Renal pelvis (tissue), 4 donors: ENCODE measurements around the gene GAB2. TPM values are rescaled to one million over a fixed set of nuclear protein-coding genes. Genes with fewer than 3 reads are reported as not detected.
"Not testable (repeated sequence)": the region's sequence is repeated elsewhere in the genome, so short reads cannot be mapped to it uniquely, and the experiment has no call there.

Experiments
- DNase-seq: peaks from one replicate; pipeline ENCODE4 v3.0.0-alpha.2; 2013
- polyA plus RNA-seq, 3 donors: library from polyadenylated mRNA; unstranded; fragments of 120-200 nt; gene quantifications; one replicate each; pipeline ENCODE4 v1.2.1, GENCODE V29; 2013; ENCODE audit not compliant: insufficient read length in 3 of 3

The GAB2 gene
- polyA plus RNA-seq, 3 donors = 17.1 to 19.8 (median 17.8) TPM

DNA sequence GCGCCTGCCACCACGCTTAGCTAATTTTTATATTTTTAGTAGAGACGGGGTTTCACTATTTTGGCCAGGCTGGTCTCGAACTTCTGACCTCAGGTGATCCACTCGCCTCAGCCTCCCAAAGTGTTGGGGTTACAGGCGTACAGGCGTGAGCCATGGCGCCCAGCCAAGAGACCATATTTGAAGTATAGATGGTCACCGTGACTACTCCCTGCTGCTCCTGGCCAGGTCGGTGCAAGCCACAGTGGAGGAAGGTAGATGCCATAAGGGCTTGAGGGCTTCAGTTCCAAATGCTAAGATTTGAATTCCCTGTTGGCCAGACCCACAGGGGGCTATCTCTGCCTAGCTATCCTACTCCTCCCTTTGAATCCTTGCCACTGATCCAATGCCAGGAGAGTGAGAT, 194.9 kb downstream of the GAB2 start:
- DNase-seq = not testable (repeated sequence)

DNA sequence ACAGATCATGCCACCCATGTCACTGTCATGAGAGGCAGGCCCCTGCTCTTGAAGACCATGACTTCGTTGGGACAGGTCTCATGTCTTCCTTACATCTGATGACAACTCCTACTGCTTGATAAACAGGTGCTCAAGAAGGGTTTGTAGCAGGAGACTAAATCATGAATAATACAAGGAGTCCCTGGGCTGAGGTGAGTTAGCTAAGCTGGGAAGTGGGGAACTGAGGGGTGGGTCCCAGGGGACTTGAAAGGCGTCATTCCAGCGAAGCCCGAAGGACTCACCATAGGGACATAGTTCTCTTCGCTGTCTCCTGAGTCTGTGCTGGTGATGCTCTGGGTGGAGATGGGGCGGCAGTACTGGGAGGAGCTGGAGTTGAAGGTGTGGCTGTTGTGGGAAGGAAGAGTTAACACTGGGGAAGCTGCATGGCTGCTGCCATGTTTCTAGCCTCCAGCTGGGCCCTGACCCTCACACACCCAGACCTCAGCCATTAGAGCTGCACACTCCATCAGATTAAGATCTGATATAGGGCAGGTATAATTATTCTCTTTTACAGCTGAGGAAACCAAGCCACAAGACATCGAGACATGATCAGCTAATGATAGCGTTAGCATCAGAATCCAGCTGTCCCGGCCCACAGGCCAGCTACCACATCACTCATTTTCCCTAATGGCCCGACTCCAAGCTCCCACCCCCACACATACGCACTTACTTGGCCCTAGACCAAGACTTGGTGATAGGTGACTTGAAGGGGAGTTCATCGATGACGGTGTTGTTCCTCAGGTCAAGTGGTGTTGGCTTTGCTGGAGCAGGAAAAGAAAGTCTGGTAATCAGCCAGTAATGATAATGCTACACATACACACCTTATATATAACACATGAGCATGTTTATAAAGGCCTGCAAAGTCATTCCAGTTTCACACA, 196.0 kb downstream of the GAB2 start:
- DNase-seq = no peak

DNA sequence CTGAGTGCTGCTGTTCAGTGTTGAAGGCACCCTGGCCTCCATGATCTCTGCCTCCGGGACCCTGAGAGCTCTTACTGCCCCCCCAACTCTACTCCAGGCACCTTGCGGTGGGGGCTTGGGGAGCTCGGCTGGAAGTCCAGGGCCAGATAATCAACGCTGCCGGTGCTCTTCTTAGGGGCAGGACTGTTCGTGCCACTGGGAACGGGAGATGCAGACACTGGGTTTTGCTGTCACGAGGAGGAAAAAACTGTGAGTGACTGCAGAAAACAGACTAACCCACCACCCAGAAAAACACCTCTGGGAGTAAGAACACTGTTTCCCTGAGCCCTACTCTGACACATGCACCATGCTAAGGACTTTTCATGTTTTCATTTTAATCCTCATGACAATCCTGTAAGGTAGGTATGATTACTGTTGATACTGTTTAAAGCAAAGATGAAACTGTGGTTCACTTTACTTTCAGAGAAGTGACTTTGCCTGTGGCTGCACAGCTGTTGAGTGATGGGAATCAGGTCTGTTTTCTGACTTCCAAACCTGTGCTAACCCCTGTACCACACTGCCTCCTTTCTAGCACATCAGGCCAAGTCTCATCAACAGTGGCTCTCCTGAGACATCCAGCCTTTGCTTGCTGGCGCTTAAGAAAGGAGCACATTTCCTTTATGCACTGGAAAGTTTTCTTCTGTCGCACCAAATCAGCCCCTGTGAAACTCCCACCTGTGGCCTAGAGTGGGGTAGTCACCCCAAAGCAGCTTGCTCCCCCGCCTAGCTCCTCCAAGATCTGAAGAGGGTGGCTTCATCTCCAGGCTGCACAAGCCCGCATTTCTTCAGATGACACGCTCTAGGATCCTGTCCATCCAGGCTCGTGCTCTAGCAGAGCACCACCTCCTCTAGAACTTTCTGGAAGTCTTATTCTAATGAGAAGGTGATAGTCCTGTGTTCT, 197.1 kb downstream of the GAB2 start:
- no peak for DNase-seq

DNA sequence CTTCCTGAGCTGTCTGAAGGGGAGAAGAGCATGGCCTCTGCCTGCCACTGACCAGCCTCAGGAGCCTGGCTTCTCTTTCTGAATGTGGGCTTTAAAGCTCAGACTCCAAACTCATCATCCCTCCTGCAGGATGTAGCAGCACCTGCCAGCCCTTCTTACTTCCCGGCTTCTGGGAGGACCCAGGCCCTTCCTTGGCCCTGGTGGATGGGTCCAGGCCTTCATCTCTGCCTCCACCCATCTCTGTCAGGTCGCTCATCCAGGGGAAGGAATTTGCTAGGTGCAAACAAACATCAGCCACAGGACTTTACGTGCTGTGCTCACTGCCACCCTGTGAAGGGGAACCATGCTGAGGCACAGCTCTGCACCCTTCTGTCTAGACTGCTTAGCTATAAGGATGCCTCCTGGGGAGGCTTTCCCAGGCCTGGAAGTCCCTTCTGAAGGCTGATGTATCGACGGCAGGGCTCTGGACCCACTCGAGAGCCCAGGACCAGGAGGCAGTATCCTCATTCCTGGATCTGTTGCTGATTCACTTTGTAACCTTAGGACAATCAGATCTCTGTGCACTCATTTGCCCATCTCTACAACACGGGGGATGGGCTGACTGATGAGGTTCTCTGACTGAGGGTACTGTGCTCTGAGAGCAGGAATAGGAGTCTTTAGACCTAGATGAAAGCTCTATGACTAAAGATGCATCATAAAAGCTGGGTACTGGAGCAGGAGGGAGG, 198.0 kb downstream of the GAB2 start:
- no peak for DNase-seq

GRCh38 chr11:78218707-78219492, 198.7 kb downstream of the GAB2 start:
- DNase-seq = no peak

DNA sequence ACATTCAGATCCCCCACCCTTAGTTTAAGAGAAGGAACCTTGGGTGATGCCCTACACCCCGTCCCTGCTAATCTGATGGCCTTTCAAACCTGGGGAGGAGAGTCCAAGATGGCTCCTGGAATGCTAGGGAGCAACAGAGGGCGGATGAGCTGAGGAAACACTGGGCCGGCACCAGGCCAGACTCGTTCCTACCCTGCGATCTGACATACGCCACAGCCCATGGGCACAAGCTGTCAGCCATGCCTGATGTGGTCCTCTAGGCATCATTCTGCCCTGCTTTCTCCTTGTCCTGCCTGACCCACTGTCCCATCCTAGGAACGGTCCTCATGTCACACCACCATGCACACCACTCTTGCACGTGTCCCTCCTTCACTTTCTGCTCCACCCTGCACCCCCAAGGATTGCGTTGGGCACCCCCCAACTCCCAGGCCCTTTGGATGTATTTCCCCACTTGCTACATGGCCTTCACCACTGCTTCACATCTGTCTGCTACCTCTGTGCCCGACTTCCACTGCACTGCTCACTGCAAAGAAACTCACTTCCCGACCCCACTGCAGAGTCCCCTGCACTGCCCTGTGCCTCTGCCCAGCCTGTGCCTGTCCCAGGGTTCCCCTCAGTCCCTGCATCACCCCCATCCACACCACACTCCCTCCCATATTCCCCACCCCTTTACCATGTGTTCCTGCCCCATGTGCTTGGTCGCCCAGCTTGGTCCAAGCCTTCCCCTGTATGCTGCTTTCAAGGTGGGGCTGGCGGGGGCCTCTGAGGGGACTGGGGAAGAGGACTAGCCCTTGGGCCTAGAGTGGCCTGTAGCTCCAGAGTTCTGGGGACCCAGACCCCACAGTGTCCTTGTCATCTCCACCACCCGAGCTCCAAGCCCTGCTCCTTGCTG, 199.7 kb downstream of the GAB2 start:
- no peak for DNase-seq

DNA sequence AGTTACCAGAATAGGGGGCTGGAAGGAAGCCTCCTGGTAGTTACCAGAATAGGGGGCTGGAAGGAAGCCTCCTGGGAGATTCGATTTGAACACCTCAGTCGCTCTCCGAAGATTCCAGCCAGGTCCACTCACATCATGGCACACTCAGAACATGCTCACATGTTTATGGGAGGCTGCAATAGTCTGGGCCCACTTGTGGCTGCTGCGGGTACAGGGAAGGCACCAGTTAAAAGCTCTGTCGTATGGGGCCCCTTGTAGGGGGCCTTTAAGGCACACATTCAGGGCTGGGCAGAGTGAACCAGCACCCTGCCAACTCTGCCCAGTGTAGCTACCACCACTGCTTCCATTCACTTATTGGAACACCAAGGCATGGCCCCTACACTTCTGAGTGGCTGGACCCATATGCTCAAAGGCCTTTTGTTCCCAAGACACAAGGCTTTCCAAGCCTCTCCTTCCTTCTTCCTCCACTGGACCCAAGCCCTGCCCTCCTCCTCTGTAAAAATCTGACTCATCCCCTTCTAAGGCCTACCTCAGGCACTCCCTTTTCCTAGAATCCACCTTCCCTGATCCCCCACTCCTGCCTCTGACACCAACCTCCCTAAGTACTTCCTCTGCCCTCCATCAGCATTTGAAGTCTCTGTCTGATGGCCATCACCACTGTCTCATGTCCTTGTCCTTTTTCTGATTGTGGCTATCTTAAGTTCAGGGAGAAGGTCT, 200.9 kb downstream of the GAB2 start:
- DNase-seq = no peak

DNA sequence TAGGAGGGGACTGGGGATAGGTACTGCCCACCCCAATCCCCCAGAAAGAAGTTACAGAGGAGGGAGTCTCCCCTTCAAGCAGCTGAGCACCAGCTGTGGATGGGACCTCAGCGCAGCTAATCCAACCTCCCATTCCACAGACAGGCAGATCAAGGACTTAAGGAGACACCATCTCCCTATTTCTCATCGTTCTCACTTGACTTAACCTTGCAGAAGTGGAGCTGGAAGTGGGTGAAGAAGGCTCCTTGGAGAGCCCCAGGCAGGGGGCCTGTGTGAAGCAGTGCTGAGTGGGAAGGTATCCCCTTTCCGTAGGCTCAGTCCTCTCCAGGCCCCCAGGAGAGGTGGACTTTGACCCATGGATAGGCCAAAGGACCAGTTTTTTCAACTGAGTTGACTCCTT, 201.6 kb downstream of the GAB2 start:
- no peak for DNase-seq

DNA sequence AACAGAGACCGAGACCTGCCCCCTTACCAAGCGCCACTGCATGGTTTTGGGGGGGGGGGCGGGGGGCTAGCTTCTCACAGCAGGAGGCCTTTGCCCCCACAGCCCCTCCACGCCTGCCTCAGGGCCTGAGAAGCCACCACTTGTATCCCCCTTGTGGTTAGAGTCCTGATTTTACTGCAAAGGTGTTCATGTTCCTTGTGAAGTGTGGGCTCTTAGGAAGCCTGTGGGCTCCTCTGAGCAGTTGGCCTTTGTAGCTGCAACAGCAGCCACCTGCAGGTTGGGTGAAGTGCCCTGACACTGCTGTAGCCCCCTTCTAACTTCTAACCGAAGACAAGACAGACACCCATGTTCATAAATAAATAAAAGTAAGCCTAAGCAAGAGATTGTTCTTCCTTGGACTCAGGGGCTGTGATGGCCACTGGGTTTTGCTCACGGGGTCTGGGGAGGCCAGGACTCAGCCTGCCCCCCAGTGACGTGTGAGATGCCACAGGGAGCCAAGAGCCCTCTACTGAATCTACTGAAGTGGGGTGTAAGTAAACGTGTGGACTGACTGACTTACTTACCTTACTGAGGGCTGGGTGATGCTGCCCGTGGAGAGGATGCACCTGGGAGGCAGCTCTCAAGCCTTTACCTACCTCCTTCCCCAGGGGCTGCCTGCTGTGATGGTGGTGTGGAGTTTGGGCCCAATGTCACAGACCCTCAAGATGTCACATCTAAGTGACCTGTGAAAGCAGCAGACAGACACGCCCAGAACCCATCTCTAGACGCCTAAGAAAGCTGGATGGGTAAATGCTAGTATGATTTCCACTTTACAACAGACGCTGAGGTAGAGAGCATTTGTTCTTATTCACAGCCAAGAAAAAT, 203.1 kb downstream of the GAB2 start:
- DNase-seq = no peak

GRCh38 chr11:78213526-78214330, 203.9 kb downstream of the GAB2 start:
- no peak for DNase-seq

- DNase-seq = no peak
Observed at GRCh38 chr11:78212586-78213371, 204.8 kb downstream of the GAB2 start.

DNA sequence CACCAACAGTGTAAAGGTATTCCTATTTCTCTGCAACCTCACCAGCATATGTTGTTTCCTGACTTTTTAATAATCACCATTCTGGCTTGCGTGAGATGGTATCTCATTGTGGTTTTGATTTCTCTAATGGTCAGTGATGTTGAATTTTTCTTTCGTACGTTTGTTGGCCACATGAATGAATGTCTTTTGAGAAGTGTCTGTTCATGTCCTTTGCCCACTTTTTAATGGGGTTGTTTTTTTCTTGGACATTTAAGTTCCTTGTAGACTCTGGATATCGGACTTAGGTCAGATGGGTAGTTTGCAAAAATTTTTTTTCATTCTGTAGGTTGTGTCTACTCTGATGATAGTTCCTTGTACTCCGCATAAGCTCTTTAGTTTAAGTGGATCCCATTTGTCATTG, 206.1 kb downstream of the GAB2 start:
- DNase-seq = no peak

- DNase-seq = no peak
Observed at GRCh38 chr11:78210000-78210608, 207.5 kb downstream of the GAB2 start.

DNA sequence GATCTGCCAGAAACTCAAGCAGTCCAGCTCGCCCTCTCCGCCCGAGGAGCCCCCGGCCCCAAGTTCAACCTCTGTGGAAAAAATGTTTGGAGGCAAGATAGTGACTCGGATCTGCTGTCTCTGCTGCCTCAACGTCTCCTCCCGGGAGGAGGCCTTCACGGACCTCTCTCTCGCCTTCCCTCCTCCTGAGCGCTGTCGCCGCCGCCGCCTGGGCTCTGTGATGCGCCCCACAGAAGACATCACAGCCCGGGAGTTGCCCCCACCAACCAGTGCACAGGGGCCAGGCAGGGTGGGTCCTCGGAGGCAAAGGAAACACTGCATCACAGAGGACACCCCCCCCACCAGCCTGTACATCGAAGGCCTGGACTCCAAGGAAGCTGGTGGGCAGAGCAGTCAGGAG, 208.1 kb downstream of the GAB2 start:
- DNase-seq = no peak

DNA sequence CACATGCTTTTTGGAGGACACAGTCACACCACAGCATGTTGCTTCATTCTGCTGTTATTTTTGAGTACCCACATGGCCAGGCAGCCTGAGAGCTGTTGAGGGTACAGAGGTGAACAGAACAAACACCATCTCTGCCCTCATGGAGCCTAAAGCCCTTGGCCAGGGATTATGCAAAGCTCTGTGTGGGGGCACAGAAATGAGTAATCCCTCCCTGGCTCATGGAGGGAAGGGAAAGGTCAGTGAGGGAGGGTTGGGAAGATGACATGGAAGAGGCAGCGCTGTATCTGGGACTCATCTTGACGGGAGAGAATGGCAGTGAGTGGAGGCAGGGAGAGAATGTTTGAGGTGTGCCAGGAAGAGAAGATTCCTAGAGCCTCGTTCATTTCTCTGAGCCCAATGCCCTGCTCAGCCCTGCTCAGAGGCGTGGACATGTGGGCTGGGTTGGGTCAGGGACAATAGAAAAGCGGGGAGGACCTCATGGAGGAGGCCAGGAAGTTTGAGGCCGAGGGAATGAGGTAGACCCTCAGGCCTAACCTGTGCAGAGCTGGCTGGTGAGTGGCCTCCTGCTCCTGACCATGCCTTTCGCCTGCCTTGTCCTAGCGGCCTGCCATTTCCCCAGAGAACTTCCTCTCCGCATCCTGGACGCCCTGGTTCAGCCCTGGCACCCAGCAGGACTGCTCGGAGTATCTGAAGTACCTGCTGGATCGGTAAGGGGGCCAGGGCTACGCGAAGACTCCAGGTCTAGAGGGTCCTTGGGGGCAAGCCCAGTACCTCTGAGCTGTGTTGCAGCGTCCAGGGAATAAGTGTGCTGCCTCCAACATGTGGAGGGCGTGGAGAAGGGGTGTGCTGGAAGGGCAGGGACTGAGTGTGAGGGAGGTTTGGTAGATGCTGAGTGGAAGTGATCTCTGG, 209.1 kb downstream of the GAB2 start:
- DNase-seq = no peak
